Uterus (tissue), 2 donors: ENCODE results near the gene WNT6.

ENCODE experiments used
- POLR2A ChIP-seq, 2 donors: fragments of 450-650 bp; IDR thresholded peaks; one replicate each; pipeline ENCODE4 v1.6.1; 2016; ENCODE audit warnings: antibody characterized with exemption in 2 of 2, mild to moderate bottlenecking in 1 of 2, moderate library complexity in 1 of 2
- TF ChIP-seq, protein P1 (sequence below), 4 experiments: fragments of 200-600 bp in 2 of 4; fragments of 450-650 bp in 2 of 4; sonication (generic) in 2 of 4; IDR thresholded peaks; one replicate each; pipeline ENCODE4 v1.5.1; 2016 to 2019; ENCODE audit warnings: antibody characterized with exemption in 4 of 4, mild to moderate bottlenecking in 2 of 4, moderate library complexity in 1 of 4

DNA sequence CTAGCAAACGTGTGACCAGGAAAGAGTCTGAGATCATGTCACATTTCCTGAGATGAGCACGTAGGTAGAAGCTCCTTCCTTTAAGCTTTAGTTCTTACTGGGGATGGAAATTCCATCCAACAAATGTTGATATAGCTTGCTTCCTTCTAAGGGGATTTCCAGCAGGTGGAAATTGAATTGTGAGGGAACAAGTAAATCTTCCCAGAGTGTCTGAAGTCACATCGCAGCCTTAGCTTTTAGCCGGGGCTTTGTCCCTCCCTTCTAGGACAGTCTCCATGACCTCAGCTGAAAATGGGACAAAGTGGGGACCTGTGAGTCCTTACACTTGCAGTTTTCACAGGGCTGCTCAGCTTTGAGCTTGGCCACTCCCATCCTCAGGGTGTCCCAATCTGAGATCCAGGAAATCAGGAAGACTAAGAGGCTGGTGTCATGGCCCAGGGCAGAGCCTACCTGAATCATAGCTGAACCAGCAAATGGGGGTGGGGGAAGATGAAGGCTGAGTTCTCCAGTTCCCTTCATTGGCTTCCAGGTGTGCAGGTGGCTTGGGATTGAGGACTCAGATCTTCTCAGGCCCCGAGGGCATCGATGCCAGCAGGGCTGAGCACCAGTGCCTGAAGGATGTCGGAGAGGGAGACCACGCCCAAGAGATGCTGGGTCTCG, 36.3 kb upstream of the WNT6 start:
- TF ChIP-seq, protein P1, sequence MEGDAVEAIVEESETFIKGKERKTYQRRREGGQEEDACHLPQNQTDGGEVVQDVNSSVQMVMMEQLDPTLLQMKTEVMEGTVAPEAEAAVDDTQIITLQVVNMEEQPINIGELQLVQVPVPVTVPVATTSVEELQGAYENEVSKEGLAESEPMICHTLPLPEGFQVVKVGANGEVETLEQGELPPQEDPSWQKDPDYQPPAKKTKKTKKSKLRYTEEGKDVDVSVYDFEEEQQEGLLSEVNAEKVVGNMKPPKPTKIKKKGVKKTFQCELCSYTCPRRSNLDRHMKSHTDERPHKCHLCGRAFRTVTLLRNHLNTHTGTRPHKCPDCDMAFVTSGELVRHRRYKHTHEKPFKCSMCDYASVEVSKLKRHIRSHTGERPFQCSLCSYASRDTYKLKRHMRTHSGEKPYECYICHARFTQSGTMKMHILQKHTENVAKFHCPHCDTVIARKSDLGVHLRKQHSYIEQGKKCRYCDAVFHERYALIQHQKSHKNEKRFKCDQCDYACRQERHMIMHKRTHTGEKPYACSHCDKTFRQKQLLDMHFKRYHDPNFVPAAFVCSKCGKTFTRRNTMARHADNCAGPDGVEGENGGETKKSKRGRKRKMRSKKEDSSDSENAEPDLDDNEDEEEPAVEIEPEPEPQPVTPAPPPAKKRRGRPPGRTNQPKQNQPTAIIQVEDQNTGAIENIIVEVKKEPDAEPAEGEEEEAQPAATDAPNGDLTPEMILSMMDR (IDR thresholded peaks at IDR 0.05) = no peak
- TF ChIP-seq POLR2A (IDR thresholded peaks at IDR 0.05) = no peak
